Measurements from ENCODE around the gene KAT2A.

GRCh38 chr17:42122371-42123303, 1.5 kb upstream of the KAT2A start, which contains the start of gene HSPB9:
- TF ChIP-seq POLR2A (IDR thresholded peaks at IDR 0.05) (no peak), CTCF (IDR thresholded peaks at IDR 0.05) (no peak)

Measured in adrenal gland (tissue), 5 donors.